ENCODE measurements around the gene AGXT. TPM values are rescaled to one million over a fixed set of nuclear protein-coding genes. Genes with fewer than 3 reads are reported as not detected.

AGXT gene
- total RNA-seq, result not detected in 2 replicates

DNA sequence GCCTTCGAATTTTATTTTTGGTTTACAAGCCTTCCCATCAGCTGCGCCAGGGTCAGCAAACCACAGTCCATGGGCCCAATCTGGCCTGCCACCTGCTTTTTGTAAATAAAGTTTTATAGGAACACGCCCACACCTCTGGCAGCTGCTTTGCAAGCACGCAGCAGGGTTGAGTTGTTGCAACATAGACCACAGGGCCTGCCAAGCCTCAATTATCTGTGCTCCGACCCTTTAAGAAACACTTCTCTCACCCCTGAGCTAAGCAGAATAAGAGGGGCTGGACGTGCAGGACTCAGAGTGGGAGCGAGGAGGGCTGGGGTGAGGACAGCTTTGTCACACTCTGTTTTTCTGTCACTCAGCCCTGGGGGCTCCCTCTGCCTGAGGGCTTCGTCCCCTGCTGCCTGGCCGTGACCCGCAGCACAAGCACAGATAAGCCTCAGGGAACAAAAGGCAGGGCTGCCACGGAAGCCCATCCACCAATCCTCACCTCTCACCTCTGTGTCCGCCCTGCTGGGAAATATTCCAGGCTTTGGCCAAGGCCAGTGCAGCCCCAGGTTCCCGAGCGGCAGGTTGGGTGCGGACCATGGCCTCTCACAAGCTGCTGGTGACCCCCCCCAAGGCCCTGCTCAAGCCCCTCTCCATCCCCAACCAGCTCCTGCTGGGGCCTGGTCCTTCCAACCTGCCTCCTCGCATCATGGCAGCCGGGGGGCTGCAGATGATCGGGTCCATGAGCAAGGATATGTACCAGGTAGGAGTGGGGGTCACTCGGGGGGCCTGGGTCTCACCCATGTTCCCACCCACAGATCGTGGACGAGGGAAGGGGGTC is at the start of gene AGXT:
Gene AGXT (plus strand): TSS at position 539 of the 823 bp plus-strand sequence. CDS start 42 bp downstream, at position 581.

DNA sequence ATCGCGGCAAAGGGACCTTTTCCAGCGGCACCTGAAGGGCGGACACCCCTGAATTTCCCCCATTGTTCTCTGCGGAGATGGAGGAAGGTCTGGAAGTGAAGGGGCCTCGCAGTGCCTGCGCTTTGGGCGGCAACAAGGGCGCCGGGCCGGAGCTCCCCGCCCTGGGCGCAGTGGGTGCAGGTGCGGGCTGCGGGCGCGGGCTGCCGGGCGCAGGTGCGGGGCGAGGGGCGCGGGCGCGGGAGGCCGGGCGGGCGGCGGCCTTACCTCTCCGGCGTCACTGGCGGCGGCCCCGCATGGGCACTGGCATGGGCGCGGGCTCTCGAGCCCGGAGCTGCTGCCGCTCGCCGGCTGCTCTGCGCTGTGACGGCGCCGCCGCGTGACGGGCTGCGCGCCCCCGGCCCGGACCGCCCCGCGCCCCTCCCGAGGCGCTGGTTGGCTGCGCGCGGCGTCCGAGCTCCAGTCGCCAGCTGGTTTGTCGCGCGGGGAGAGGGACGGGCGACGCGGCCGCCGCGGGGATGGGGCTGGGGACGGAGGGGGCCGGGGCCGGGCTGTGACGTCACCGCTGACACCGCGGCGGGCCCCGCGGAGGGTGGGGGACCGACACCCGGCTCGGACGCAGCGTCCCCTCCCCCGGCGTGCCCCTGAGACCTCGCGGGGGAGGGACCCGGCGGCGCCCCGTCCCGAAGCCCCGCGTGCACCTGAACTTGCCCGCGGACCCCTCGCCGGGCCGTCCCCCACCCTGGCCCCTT is 48.6 kb upstream of the AGXT start, which contains the start of gene KIF1A:
Gene KIF1A (minus strand): TSS at position 362 of the 749 bp plus-strand sequence. CDS start 22,467 bp downstream, outside the sequence.

DNA sequence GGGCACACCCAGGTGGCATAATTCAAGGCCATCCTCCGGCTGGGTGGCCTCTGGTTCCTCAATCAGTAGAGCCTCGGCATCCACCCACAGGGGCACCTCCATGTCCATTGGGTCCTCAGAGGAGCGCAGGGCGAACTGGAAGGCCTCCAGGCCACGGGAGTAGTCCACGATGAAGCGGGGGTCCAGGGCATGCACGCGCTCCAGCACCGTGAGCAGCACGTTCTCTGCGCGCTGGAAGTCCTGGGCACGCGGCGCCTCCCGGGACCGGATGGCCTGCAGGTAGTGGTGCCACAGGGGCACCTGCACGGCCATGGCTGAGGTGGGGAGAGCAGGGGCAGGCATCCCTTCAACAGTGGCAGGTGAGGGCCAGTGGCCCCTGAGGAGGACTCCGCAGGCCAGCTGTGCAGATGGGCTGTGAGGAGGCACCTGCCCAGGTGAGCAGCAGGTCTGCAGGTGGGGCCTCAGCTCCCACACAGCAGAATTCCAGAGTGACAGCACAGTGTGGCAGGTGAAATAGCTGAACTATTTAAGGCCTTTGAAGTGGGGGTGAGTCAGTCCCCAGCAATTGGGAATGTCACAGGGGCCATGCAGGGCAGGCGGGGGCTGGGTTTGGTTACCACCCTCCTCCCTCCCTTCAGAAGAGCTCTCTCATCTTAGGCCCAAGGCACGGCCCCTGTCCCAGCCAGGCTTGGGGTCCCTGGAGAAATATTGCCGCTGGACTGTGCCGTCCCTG is 27.2 kb downstream of the AGXT start, which contains the start of gene MAB21L4:
Gene MAB21L4 (minus strand): TSS at position 501 of the 733 bp plus-strand sequence. CDS start 159 bp downstream, at position 342.

DNA sequence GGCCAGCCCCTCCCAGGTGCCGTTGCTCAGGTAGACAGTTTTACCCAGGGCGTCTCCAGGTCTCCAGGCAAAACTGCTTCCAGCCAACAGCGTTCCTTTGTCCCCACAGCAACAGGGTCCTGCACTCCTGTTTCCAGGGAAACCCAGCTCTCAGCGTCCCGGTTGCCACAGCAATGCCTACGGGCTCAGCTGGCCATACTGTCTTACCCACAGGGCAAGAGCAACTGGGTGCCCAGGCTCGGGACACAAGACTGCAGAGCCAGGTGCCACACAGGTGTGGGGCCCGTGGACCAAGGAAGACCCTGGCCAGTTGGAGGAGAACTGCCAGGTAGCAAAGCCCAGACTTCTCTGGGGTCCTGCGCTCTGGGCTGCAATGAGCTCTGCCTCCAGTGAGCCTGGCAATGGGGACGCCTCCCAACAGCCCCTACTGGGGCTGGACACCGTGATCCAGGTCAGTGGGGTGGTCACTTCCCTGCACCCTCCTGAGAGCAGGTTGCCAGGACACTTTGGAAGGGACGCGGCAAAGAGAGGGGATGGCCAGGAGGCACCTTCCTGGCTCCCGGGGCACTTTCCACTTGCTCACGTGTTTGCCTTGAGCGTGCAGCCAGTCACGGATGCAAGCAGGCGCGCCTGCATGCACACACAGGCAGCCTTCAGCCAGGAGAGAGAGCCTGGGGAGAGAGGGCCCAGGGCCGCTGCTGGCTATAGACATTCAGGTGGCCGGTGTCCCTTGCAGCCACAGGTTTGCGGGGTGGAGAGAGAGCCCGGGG is 37.7 kb downstream of the AGXT start, which contains the start of gene CROCC2:
Gene CROCC2 (plus strand): TSS at position 196 of the 770 bp plus-strand sequence. CDS start 178 bp downstream, at position 374.

Other genes starting within 250 kb of the AGXT start
- gene GPR35, start 243.3 kb upstream of the AGXT start, total RNA-seq, result 0.24 and 0.85 TPM in 2 replicates
- gene AQP12B, start 185.9 kb upstream of the AGXT start, total RNA-seq, result not detected in 2 replicates
- gene AQP12A, start 177.0 kb upstream of the AGXT start, total RNA-seq, result not detected in 2 replicates
- 0.72 TPM in 1 of 2 replicates, not detected in the other for gene KIF1A, start 48.6 kb upstream of the AGXT start, total RNA-seq
- gene MAB21L4, start 27.3 kb downstream of the AGXT start, total RNA-seq, result 0.85 and 3.4 TPM in 2 replicates
- not detected in 2 replicates for gene CROCC2, start 37.5 kb downstream of the AGXT start, total RNA-seq
- 0.48 TPM in 1 of 2 replicates, not detected in the other for gene SNED1, start 129.8 kb downstream of the AGXT start, total RNA-seq
- 19.3 and 28.3 TPM in 2 replicates for gene MTERF4, start 233.5 kb downstream of the AGXT start, total RNA-seq

All from tracheal epithelial cell (primary cell).